SK-N-SH (cell line): Measurements from ENCODE around the gene CLIC4. TPM values are rescaled to one million over a fixed set of nuclear protein-coding genes. Genes with fewer than 3 reads are reported as not detected.

Source experiments
- CTCF ChIA-PET: fragments of 300-600, 350-600 bp; formaldehyde crosslinking; extraction: SDS; loops from one replicate; lab custom pipeline; 2021; lab: Yijun Ruan, JAX
- POLR2A ChIA-PET: fragments of 350-600 bp; sonication (Branson Sonifier 250); formaldehyde crosslinking; extraction: SDS; loops from one replicate; lab custom pipeline; 2020; ENCODE audit warnings: antibody characterized with exemption, inconsistent platforms; lab: Yijun Ruan, JAX
- DNase-seq: peaks from one replicate; pipeline ENCODE4 v3.0.0; 2012
- H2AFZ ChIP-seq: fragments of 200-600 bp; sonication (generic); 2 replicates; pipeline ENCODE4 v1.8.1; 2016; ENCODE audit warnings: antibody characterized with exemption, mild to moderate bottlenecking, low read depth
- H3F3A ChIP-seq: fragments of 200-600 bp; sonication (generic); replicated peaks from 2 replicates; pipeline ENCODE3; 2016; ENCODE audit warnings: antibody characterized with exemption, mild to moderate bottlenecking; ENCODE audit not compliant: insufficient read depth
- H3K27ac ChIP-seq, 2 experiments: fragments of 200-500 bp in 1 of 2; fragments of 200-600 bp in 1 of 2; sonication (Bioruptor generic) in 1 of 2; sonication (generic), shearing (Covaris generic) in 1 of 2; 2 replicates each; pipeline versions ENCODE4 v1.5.1 to v1.6.1; 2014 to 2016; ENCODE audit warnings: low read depth in 2 of 2, inconsistent platforms in 1 of 2, low read length in 1 of 2, mild to moderate bottlenecking in 1 of 2, mixed read lengths in 1 of 2
- H3K27me3 ChIP-seq: fragments of 200-600 bp; sonication (generic), shearing (Covaris generic); 2 replicates; pipeline ENCODE4 v1.6.1; 2016; ENCODE audit warnings: mixed run types; ENCODE audit not compliant: insufficient read depth
- H3K36me3 ChIP-seq, 2 experiments: fragments of 200-500 bp in 1 of 2; fragments of 200-600 bp in 1 of 2; sonication (Bioruptor generic) in 1 of 2; sonication (generic) in 1 of 2; replicated peaks in 1 of 2; 2 replicates each; pipeline versions ENCODE3 to v1.5.1; 2014 to 2016; ENCODE audit warnings: low read length in 1 of 2, mild to moderate bottlenecking in 1 of 2; ENCODE audit not compliant: insufficient read depth in 2 of 2, control insufficient read depth in 1 of 2
- H3K4me1 ChIP-seq, 2 experiments: fragments of 200-500 bp in 1 of 2; fragments of 200-600 bp in 1 of 2; sonication (Bioruptor generic) in 1 of 2; sonication (generic), shearing (Covaris generic) in 1 of 2; 2 replicates each; pipeline versions ENCODE4 v1.5.1 to v1.6.1; 2014 to 2016; ENCODE audit warnings: low read depth in 1 of 2, low read length in 1 of 2, mixed run types in 1 of 2; ENCODE audit not compliant: insufficient read depth in 2 of 2, control insufficient read depth in 1 of 2
- H3K4me2 ChIP-seq: fragments of 200-600 bp; sonication (generic), shearing (Covaris generic); 2 replicates; pipeline ENCODE4 v1.6.1; 2017; ENCODE audit warnings: mixed run types
- H3K4me3 ChIP-seq, 2 experiments: fragments of 200-500 bp in 1 of 2; fragments of 200-600 bp in 1 of 2; sonication (Bioruptor generic) in 1 of 2; sonication (generic), shearing (Covaris generic) in 1 of 2; 2 replicates each; pipeline versions ENCODE4 v1.5.1 to v1.8.1; 2014 to 2016; ENCODE audit warnings: low read depth in 2 of 2, inconsistent platforms in 1 of 2, low read length in 1 of 2, mild to moderate bottlenecking in 1 of 2, mixed read lengths in 1 of 2, moderate library complexity in 1 of 2
- H3K79me2 ChIP-seq: fragments of 200-600 bp; sonication (generic); 2 replicates; pipeline ENCODE4 v1.8.1; 2017; ENCODE audit warnings: mild to moderate bottlenecking; ENCODE audit not compliant: insufficient read depth
- H3K9ac ChIP-seq: fragments of 200-600 bp; sonication (generic); 2 replicates; pipeline ENCODE4 v1.6.1; 2017; ENCODE audit warnings: mixed run types
- H3K9me2 ChIP-seq: fragments of 200-600 bp; sonication (generic); 2 replicates; pipeline ENCODE4 v1.6.1; 2017; ENCODE audit warnings: mixed run types
- H3K9me3 ChIP-seq: fragments of 200-600 bp; sonication (generic); 2 replicates; pipeline ENCODE4 v1.6.1; 2017; ENCODE audit warnings: mixed run types, mild to moderate bottlenecking, moderate library complexity
- H4K20me1 ChIP-seq: fragments of 200-600 bp; sonication (generic); 2 replicates; pipeline ENCODE4 v1.6.1; 2017; ENCODE audit warnings: mild to moderate bottlenecking, mixed run types; ENCODE audit not compliant: insufficient read depth
- CHD2 ChIP-seq: fragments of 150-350 bp; IDR thresholded peaks from 2 replicates; pipeline ENCODE4 v1.6.1; 2018; ENCODE audit warnings: low read length; ENCODE audit not compliant: partially characterized antibody
- EZH2phosphoT487 ChIP-seq: fragments of 200-600 bp; sonication (generic); IDR thresholded peaks from 2 replicates; pipeline ENCODE4 v1.6.1; 2017; ENCODE audit warnings: low read depth, mixed run types, mild to moderate bottlenecking, antibody characterized with exemption, moderate library complexity, borderline replicate concordance
- FOSL2 ChIP-seq: IDR thresholded peaks from 2 replicates; pipeline ENCODE4 v1.4.0; 2012; ENCODE audit warnings: low read depth, mild to moderate bottlenecking, moderate library complexity, borderline replicate concordance
- GATA2 ChIP-seq: sonication (generic); formaldehyde crosslinking; IDR thresholded peaks from 2 replicates; pipeline ENCODE4 v1.5.0; 2020; ENCODE audit warnings: mild to moderate bottlenecking, missing genetic modification reagents
- RAD21 ChIP-seq: IDR thresholded peaks from 2 replicates; pipeline ENCODE4 v1.6.1; 2012; ENCODE audit warnings: mild to moderate bottlenecking, low read length
- SIN3A ChIP-seq: IDR thresholded peaks from 2 replicates; pipeline ENCODE4 v1.6.1; 2012; ENCODE audit warnings: low read depth, mild to moderate bottlenecking, low read length, moderate library complexity, borderline replicate concordance
- SMC3 ChIP-seq: IDR thresholded peaks from 2 replicates; pipeline ENCODE4 v1.6.1; 2012; ENCODE audit warnings: low read depth, low read length, improper control_type of control experiment
- TAF1 ChIP-seq: IDR thresholded peaks from 2 replicates; pipeline ENCODE4 v1.6.1; 2012; ENCODE audit warnings: low read depth, mild to moderate bottlenecking, low read length, moderate library complexity, borderline replicate concordance
- TEAD4 ChIP-seq: IDR thresholded peaks from 2 replicates; pipeline ENCODE4 v1.4.0; 2012; ENCODE audit warnings: mild to moderate bottlenecking, borderline replicate concordance; ENCODE audit not compliant: insufficient read depth
- WGBS: methylation state at CpG from one replicate; pipeline ENCODE4 v1.1.6; 2017; ENCODE audit warnings: low lambda C conversion rate; 5-methylcytosine and 5-hydroxymethylcytosine counted together
- polyA plus RNA-seq, 3 experiments: library from polyadenylated mRNA; depleted of rRNA; stranded (reverse); fragments of >200 nt; gene quantifications; 2 replicates each; pipeline ENCODE4 v1.2.3, GENCODE V29; 2012
- TF ChIP-seq, protein P1 (sequence below): fragments of 200-600 bp; sonication (generic); IDR thresholded peaks from 2 replicates; pipeline ENCODE4 v1.6.1; 2017; ENCODE audit warnings: antibody characterized with exemption, mild to moderate bottlenecking, moderate library complexity

CLIC4 gene
- polyA plus RNA-seq, 1 of the 3 experiments (the other 2 are of a cell fraction) = 66.4 TPM

DNA sequence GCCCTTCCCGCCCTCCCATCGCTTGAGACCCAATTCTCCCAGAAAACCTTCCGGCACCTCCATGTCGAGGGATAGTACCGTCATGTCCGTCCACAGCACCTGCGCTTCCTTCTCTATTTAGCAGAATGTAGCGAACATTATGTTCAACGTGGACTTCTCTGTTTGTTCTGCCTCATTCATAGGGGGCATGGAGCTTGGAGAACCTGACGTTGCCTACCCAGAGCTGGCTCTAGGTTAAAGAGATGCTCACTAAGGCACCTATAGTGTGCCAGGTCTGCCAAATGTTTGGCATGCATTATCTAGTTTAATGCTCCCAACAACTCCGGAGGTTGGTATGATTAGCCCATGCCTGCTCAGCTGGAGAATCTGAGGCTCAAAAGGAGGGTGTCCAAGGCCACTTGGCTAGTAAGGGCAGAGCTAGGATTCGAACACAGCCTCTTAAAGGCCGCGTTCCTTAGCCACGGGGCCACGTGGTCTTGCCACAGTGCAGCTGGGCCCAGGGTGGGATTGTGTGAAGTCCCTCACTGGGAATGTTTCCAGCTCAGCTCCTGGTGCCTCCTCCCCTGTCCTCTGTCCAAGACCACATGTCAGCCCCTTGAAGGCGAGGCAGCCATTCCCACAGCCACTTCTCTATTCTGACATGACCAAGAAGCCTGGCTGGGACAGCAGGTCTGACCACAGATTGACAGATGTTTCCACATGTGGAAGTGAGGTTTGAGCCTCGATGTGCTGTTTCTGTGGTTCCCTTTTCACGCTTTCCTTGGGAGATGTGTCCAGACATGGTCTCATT lies 127.0 kb downstream of the CLIC4 start:
- Histone ChIP-seq H3K4me2 (no peak overlapping the region), H3F3A (no peaks in the 10 kb centered on the region), H3K9me2 (no peaks in the 10 kb centered on the region), H3K4me1 (no peaks in the 10 kb centered on the region), H3K79me2 (no peaks in the 10 kb centered on the region), H3K4me3 (no peak overlapping the region), H3K36me3 (no peaks in the 10 kb centered on the region), H3K27me3 (no peaks in the 10 kb centered on the region), H2AFZ (no peak overlapping the region), H4K20me1 (no peaks in the 10 kb centered on the region), H3K27ac (no peak overlapping the region), H3K9me3 (no peaks in the 10 kb centered on the region), H3K9ac (no peak overlapping the region)
- 78% methylated on average over 18 of the region's 19 CpGs for WGBS
- ChIA-PET CTCF (interaction anchor here (1.5 kb wide), 1 partner anchor 26 kb away, joined by 5 read pairs; no protein-coding TSS in a partner anchor), POLR2A (no interaction called here)
- no peak for DNase-seq
- TF ChIP-seq SMC3 = no peak

DNA sequence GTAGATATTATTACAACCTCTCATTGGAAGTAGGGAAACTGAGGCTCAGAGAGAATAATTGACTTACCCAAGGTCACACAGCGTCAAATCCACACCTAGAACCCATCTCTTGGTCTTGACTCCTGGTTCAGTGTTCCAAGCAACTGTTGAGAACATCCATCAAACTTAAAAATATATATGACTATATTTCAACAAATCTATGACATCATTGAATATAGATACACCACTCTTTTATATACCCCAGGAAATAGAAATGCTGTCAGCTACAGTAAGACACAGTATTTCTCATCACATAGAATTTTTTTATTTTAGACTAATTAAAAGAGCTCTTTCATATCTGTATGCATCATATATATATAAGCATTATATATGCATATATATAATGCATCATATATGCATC lies 127.9 kb downstream of the CLIC4 start:
- no peaks in the 10 kb centered on the region for H3K79me2 ChIP-seq
- H3K4me3 ChIP-seq = no peak overlapping the region
- no peak overlapping the region for H3K4me2 ChIP-seq
- H3K9me3 ChIP-seq = no peaks in the 10 kb centered on the region
- H2AFZ ChIP-seq = no peak overlapping the region
- H3K36me3 ChIP-seq = no peaks in the 10 kb centered on the region
- no peak overlapping the region for H3K9ac ChIP-seq
- H3K9me2 ChIP-seq = no peaks in the 10 kb centered on the region
- H3F3A ChIP-seq = no peaks in the 10 kb centered on the region
- H3K27ac ChIP-seq = no peak overlapping the region
- H3K27me3 ChIP-seq = no peaks in the 10 kb centered on the region
- CTCF ChIA-PET = interaction anchor here (1.3 kb wide), 1 partner anchor 25 kb away, joined by 3 read pairs; no protein-coding TSS in a partner anchor
- H3K4me1 ChIP-seq = no peaks in the 10 kb centered on the region
- POLR2A ChIA-PET = no interaction called here
- DNase-seq = no peak
- 16% methylated on average over 1 of the region's 1 CpG for WGBS
- no peaks in the 10 kb centered on the region for H4K20me1 ChIP-seq
- TF ChIP-seq SIN3A (no peak), TEAD4 (no peak)

DNA sequence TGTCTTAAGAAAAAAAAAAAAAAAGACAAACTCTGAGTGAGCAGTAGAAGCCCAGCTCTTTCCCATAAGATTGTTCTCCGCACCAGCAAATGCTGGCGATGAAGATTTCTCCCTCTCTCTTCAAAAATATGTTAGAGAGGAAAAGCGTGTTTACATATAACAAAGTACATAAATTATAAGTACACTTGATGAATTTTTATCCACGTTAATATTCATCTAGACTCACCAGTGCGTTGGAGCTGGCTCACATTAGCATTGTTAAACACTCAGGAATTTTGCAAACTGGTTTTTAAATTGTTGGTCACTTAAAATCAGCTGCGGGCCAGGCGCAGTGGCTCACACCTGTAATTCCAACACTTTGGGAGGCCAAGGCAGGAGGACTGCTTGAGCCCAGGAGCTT lies 128.8 kb downstream of the CLIC4 start:
- POLR2A ChIA-PET = no interaction called here
- H3K4me3 ChIP-seq = no peak overlapping the region

More for the DNA sequence above, 128.8 kb downstream of the CLIC4 start:
- WGBS = 76% methylated on average over 7 of the region's 7 CpGs
- Histone ChIP-seq H3K36me3 (no peaks in the 10 kb centered on the region), H3F3A (no peaks in the 10 kb centered on the region), H3K4me1 (no peaks in the 10 kb centered on the region), H3K79me2 (no peaks in the 10 kb centered on the region), H3K27ac (no peak overlapping the region), H3K27me3 (no peaks in the 10 kb centered on the region), H3K9me2 (no peaks in the 10 kb centered on the region), H3K4me2 (no peak overlapping the region), H2AFZ (no peak overlapping the region), H3K9me3 (no peaks in the 10 kb centered on the region), H4K20me1 (no peaks in the 10 kb centered on the region), H3K9ac (no peak overlapping the region)
- TF ChIP-seq FOSL2 (no peak), SIN3A (no peak), TAF1 (no peak), EZH2phosphoT487 (no peak), RAD21 (no peak), GATA2 (CRISPR knock-in tag) (no peak), TEAD4 (no peak), CHD2 (no peak)
- TF ChIP-seq, protein P1, sequence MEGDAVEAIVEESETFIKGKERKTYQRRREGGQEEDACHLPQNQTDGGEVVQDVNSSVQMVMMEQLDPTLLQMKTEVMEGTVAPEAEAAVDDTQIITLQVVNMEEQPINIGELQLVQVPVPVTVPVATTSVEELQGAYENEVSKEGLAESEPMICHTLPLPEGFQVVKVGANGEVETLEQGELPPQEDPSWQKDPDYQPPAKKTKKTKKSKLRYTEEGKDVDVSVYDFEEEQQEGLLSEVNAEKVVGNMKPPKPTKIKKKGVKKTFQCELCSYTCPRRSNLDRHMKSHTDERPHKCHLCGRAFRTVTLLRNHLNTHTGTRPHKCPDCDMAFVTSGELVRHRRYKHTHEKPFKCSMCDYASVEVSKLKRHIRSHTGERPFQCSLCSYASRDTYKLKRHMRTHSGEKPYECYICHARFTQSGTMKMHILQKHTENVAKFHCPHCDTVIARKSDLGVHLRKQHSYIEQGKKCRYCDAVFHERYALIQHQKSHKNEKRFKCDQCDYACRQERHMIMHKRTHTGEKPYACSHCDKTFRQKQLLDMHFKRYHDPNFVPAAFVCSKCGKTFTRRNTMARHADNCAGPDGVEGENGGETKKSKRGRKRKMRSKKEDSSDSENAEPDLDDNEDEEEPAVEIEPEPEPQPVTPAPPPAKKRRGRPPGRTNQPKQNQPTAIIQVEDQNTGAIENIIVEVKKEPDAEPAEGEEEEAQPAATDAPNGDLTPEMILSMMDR = no peak
- DNase-seq = no peak
- CTCF ChIA-PET = interaction anchor here (1.3 to 2.9 kb wide), 2 partner anchors 24 to 26 kb away, joined by 3 to 13 read pairs; no protein-coding TSS in a partner anchor
